ENCODE measurements around the gene SPATA32.

- TF ChIP-seq CTCF (IDR thresholded peaks at IDR 0.05) (no peak), EP300 (IDR thresholded peaks at IDR 0.05) (no peak)
Measured at GRCh38 chr17:45296833-45297124, 34.9 kb upstream of the SPATA32 start.
